Adrenal gland (tissue), 5 donors: ENCODE measurements around the gene DEF6.
"Not testable (repeated sequence)": the region's sequence is repeated elsewhere in the genome, so short reads cannot be mapped to it uniquely, and the experiment has no call there.

Source experiments
- POLR2A ChIP-seq, 2 donors: fragments of 450-650 bp; IDR thresholded peaks; one replicate each; pipeline ENCODE4 v1.6.1; 2017; ENCODE audit warnings: antibody characterized with exemption in 2 of 2, mild to moderate bottlenecking in 2 of 2, moderate library complexity in 1 of 2
- TF ChIP-seq, protein P1 (sequence below), 6 experiments: fragments of 450-650 bp in 4 of 6; fragments of 200-600 bp in 2 of 6; sonication (generic) in 1 of 6; IDR thresholded peaks; 1 replicate in 5 of 6; 2 replicates in 1 of 6; pipeline versions ENCODE4 v1.5.1 to v1.8.0; 2016 to 2021; ENCODE audit warnings: antibody characterized with exemption in 6 of 6, mild to moderate bottlenecking in 2 of 6, moderate library complexity in 1 of 6
- donor health status: DM: no; HTN: no; CAD: no.

- not testable (repeated sequence) for TF ChIP-seq POLR2A (IDR thresholded peaks at IDR 0.05)
- TF ChIP-seq, protein P1, sequence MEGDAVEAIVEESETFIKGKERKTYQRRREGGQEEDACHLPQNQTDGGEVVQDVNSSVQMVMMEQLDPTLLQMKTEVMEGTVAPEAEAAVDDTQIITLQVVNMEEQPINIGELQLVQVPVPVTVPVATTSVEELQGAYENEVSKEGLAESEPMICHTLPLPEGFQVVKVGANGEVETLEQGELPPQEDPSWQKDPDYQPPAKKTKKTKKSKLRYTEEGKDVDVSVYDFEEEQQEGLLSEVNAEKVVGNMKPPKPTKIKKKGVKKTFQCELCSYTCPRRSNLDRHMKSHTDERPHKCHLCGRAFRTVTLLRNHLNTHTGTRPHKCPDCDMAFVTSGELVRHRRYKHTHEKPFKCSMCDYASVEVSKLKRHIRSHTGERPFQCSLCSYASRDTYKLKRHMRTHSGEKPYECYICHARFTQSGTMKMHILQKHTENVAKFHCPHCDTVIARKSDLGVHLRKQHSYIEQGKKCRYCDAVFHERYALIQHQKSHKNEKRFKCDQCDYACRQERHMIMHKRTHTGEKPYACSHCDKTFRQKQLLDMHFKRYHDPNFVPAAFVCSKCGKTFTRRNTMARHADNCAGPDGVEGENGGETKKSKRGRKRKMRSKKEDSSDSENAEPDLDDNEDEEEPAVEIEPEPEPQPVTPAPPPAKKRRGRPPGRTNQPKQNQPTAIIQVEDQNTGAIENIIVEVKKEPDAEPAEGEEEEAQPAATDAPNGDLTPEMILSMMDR (IDR thresholded peaks at IDR 0.05), result not testable (repeated sequence)
Measured at GRCh38 chr6:35308543-35308942, 10.9 kb downstream of the DEF6 start.
